ENCODE results near the gene HOXC5. TPM values are rescaled to one million over a fixed set of nuclear protein-coding genes. Genes with fewer than 3 reads are reported as not detected.

Gene HOXC5
- total RNA-seq, 1 experiment from 2014 or later, result 0.61 TPM

DNA sequence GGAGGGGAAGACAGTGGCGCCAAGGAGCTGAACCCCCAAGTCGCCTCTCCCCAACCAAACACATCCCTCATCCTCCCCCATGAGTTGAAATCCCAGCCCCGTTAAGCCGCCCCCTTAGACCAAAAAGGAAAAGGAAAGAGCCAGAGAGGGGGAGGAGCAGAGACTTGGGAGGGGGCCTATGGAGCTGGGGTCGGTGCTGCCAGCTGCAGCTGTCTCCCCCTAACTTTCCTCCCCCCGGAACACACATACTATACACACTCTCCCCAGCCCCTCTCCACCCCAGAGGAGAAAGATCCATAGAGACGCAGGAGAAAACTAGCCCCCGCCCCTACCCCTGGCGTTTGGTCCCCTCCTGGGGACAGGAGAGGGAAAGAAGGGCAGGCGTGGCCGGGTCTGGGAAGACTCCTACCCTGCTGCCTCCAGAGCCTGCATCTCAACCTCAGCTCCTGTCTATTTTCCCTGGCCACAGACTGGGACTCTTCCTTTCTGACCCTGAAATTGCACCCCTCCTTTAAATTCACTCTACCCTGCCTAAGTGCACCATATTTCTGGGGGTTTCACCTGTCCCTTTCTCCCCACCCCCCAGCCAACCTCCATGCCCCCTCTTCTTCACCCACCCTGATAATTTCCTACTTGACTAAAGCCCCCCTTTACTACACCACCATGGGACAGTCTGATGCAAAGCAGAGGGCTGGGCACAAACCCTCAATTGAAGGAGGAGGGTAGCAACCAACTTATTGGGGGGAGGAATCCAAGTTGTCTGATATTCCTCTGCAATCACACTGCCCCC is 34.5 kb upstream of the HOXC5 start:
- Histone ChIP-seq H3K4me1 (replicated peaks; ENCODE audit: insufficient read depth) (peaks cover 15% of the 10 kb centered on the region; the same call in 1 of the 2 replicates), H3F3A (ENCODE audit: insufficient read depth, low read depth) (peaks cover 14% of the 10 kb centered on the region; the same call in 1 of the 2 replicates), H4K20me1 (ENCODE audit: insufficient read depth) (no peaks in the 10 kb centered on the region), H3K27me3 (ENCODE audit: insufficient read depth, low read depth) (no peaks in the 10 kb centered on the region), H3K9me3 (ENCODE audit: insufficient read depth, low read depth) (no peaks in the 10 kb centered on the region), H3K27ac (no peak overlapping the region), H3K79me2 (ENCODE audit: low read depth) (peaks cover 12% of the 10 kb centered on the region; the same call in 1 of the 2 replicates), H3K9me2 (ENCODE audit: insufficient read depth) (no peaks in the 10 kb centered on the region), H3K36me3 (ENCODE audit: low read depth) (no peaks in the 10 kb centered on the region), H2AFZ (no peak overlapping the region), H3K4me3 (no peak overlapping the region), H3K4me2 (no peak overlapping the region)
- no peak for DNase-seq
- no peak for TF ChIP-seq EZH2 (IDR thresholded peaks at IDR 0.05; ENCODE audit: low read depth)
- TF ChIP-seq, protein P1, sequence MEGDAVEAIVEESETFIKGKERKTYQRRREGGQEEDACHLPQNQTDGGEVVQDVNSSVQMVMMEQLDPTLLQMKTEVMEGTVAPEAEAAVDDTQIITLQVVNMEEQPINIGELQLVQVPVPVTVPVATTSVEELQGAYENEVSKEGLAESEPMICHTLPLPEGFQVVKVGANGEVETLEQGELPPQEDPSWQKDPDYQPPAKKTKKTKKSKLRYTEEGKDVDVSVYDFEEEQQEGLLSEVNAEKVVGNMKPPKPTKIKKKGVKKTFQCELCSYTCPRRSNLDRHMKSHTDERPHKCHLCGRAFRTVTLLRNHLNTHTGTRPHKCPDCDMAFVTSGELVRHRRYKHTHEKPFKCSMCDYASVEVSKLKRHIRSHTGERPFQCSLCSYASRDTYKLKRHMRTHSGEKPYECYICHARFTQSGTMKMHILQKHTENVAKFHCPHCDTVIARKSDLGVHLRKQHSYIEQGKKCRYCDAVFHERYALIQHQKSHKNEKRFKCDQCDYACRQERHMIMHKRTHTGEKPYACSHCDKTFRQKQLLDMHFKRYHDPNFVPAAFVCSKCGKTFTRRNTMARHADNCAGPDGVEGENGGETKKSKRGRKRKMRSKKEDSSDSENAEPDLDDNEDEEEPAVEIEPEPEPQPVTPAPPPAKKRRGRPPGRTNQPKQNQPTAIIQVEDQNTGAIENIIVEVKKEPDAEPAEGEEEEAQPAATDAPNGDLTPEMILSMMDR (conservative IDR thresholded peaks at IDR 0.05), result no peak
- BruUV-seq (replicated peaks), result no TSS peak
- intact Hi-C loops (cut with micrococcal nuclease; ENCODE audit: unreplicated experiment), result no loop called here
- POLR2A ChIA-PET (ENCODE audit: unreplicated experiment), result interaction anchor here (0.7 kb wide), 2 partner anchors 19 to 677 kb away, joined by 3 to 4 read pairs; no protein-coding TSS in a partner anchor
- CTCF ChIA-PET, result interaction anchor here (0.6 kb wide), 1 partner anchor 13 kb away, joined by 7 read pairs; the partner anchor contains the start of gene HOXC10

DNA sequence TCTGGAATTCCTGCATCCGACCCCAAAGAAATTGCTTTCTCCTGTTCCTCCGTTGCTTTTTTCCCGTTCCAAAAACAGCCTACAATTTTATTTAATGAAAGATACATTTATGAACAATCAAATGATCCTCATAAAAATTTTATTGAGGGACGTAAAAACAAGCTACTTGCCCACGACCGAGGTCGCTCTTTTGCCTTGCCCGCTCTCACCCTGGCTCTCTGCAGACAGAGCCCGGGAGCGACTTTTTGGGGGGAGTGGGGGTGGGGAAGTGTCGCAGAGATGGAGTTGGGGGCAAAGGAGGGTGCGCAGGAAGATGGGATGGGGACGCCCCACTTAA is 34.0 kb upstream of the HOXC5 start:
- H3F3A ChIP-seq (ENCODE audit: insufficient read depth, low read depth), result peaks cover 14% of the 10 kb centered on the region; the same call in 1 of the 2 replicates
- no peaks in the 10 kb centered on the region for H3K9me2 ChIP-seq (ENCODE audit: insufficient read depth)
- H3K4me3 ChIP-seq, result no peak overlapping the region
- CTCF ChIA-PET, result no interaction called here
- no peak overlapping the region for H2AFZ ChIP-seq
- DNase-seq, result no peak
- H3K4me1 ChIP-seq (replicated peaks; ENCODE audit: insufficient read depth), result peaks cover 10% of the 10 kb centered on the region; the same call in 1 of the 2 replicates
- H3K79me2 ChIP-seq (ENCODE audit: low read depth), result peaks cover 8% of the 10 kb centered on the region; the same call in 1 of the 2 replicates
- no peak overlapping the region for H3K27ac ChIP-seq
- H3K4me2 ChIP-seq, result no peak overlapping the region
- no peaks in the 10 kb centered on the region for H3K9me3 ChIP-seq (ENCODE audit: insufficient read depth, low read depth)
- H4K20me1 ChIP-seq (ENCODE audit: insufficient read depth), result no peaks in the 10 kb centered on the region
- H3K27me3 ChIP-seq (ENCODE audit: insufficient read depth, low read depth), result no peaks in the 10 kb centered on the region
- TF ChIP-seq EZH2 (IDR thresholded peaks at IDR 0.05; ENCODE audit: low read depth), result no peak
- TF ChIP-seq, protein P1 (conservative IDR thresholded peaks at IDR 0.05), result no peak
- POLR2A ChIA-PET (ENCODE audit: unreplicated experiment), result no interaction called here
- no TSS peak for BruUV-seq (replicated peaks)
- no peaks in the 10 kb centered on the region for H3K36me3 ChIP-seq (ENCODE audit: low read depth)
- intact Hi-C loops (cut with micrococcal nuclease; ENCODE audit: unreplicated experiment), result no loop called here

DNA sequence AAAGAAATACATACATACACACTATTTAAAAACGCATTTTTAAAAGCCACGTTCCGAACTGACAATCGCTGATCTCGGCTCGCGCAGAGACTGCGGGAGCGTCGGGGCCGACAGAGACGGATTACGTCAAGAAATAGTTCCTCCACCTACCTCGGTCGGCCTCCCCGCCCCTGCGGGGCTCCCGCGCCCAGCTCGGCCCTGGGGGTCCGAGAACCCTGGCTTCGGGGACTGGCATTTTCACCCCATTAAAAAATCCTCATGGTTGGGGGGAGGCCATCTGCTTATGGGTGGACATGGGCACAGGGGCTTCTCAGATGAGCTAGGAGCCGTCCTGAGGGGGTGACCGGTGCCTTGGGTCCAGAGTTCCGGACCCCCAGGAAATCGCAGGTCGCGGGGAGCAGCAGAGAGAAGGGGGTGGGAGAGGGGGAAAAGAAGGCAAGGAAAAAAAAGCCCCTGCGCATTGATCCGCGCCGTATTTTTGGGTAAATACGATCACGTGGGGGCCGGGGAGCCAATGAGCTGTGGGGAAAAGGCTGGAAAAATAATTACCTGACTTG is 33.2 kb upstream of the HOXC5 start:
- Histone ChIP-seq H3K4me1 (replicated peaks; ENCODE audit: insufficient read depth) (0 out of 2 replicates have a peak, but pooled peaks cover 4% of the 10 kb centered on the region), H3F3A (ENCODE audit: insufficient read depth, low read depth) (peaks cover 9% of the 10 kb centered on the region; the same call in 1 of the 2 replicates), H2AFZ (no peak overlapping the region), H3K79me2 (ENCODE audit: low read depth) (peaks cover 8% of the 10 kb centered on the region; the same call in 1 of the 2 replicates), H3K9me3 (ENCODE audit: insufficient read depth, low read depth) (no peaks in the 10 kb centered on the region), H4K20me1 (ENCODE audit: insufficient read depth) (no peaks in the 10 kb centered on the region), H3K27ac (no peak overlapping the region), H3K4me3 (no peak overlapping the region), H3K36me3 (ENCODE audit: low read depth) (no peaks in the 10 kb centered on the region), H3K4me2 (no peak overlapping the region), H3K9me2 (ENCODE audit: insufficient read depth) (no peaks in the 10 kb centered on the region), H3K27me3 (ENCODE audit: insufficient read depth, low read depth) (no peaks in the 10 kb centered on the region)
- ChIA-PET CTCF (interaction anchor here (0.6 kb wide), 1 partner anchor 39 kb away, joined by 3 read pairs; no protein-coding TSS in a partner anchor), POLR2A (ENCODE audit: unreplicated experiment) (no interaction called here)
- intact Hi-C loops (cut with micrococcal nuclease; ENCODE audit: unreplicated experiment), result no loop called here
- no peak for TF ChIP-seq EZH2 (IDR thresholded peaks at IDR 0.05; ENCODE audit: low read depth)
- BruUV-seq (replicated peaks), result no TSS peak
- no peak for DNase-seq
